ENCODE data around the gene ELMO1.
A peak's percentile ranks its signal among the peaks of the same experiment; 100 is the strongest.

Gene ELMO1

DNA sequence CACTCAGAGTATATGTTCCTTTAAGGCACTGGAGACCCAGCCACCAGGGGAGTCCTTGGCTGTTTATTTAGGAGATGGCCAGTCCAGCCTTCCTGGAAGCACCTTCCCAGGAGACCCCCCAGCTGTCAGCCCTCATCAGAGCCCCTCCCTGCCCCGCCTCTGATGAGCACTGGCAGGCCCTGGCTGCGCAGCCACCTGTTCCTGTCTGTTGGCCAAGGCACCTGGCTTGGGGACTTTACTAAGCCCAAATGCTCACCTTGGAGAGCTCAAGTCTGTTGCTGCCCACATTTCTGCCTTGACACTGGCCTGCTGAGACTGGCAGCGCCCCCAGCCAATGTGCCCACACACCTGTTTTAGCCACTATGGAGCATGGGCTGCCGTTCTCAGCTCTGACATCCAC is 124.7 kb downstream of the ELMO1 start:
- TF ChIP-seq POLR2A (IDR thresholded peaks at IDR 0.05; ENCODE audit: extremely low read depth, insufficient read length) (no peak), MYC (IDR thresholded peaks at IDR 0.05; ENCODE audit: low read depth, low read length) (no peak)
- TF ChIP-seq, protein P1, sequence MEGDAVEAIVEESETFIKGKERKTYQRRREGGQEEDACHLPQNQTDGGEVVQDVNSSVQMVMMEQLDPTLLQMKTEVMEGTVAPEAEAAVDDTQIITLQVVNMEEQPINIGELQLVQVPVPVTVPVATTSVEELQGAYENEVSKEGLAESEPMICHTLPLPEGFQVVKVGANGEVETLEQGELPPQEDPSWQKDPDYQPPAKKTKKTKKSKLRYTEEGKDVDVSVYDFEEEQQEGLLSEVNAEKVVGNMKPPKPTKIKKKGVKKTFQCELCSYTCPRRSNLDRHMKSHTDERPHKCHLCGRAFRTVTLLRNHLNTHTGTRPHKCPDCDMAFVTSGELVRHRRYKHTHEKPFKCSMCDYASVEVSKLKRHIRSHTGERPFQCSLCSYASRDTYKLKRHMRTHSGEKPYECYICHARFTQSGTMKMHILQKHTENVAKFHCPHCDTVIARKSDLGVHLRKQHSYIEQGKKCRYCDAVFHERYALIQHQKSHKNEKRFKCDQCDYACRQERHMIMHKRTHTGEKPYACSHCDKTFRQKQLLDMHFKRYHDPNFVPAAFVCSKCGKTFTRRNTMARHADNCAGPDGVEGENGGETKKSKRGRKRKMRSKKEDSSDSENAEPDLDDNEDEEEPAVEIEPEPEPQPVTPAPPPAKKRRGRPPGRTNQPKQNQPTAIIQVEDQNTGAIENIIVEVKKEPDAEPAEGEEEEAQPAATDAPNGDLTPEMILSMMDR (IDR thresholded peaks at IDR 0.05; ENCODE audit: low read depth, low read length), result no peak
- TF ChIP-seq, protein P2, sequence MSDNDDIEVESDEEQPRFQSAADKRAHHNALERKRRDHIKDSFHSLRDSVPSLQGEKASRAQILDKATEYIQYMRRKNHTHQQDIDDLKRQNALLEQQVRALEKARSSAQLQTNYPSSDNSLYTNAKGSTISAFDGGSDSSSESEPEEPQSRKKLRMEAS (IDR thresholded peaks at IDR 0.05; ENCODE audit: low read depth, low read length), result no peak
- no peak for DNase-seq (ENCODE audit: low read depth)

GRCh38 chr7:37322831-37323230 is 125.8 kb downstream of the ELMO1 start:
- DNase-seq (ENCODE audit: low read depth), result no peak
- TF ChIP-seq, protein P1 (IDR thresholded peaks at IDR 0.05; ENCODE audit: low read depth, low read length), result no peak
- TF ChIP-seq POLR2A (IDR thresholded peaks at IDR 0.05; ENCODE audit: extremely low read depth, insufficient read length), result no peak
- TF ChIP-seq MYC (IDR thresholded peaks at IDR 0.05; ENCODE audit: low read depth, low read length), result no peak
- TF ChIP-seq, protein P2 (IDR thresholded peaks at IDR 0.05; ENCODE audit: low read depth, low read length), result no peak
- H3K4me3 ChIP-seq (ENCODE audit: low read depth, low read length), result no peak overlapping the region

More for the DNA sequence above, 124.7 kb downstream of the ELMO1 start:
- no peak overlapping the region for H3K4me3 ChIP-seq (ENCODE audit: low read depth, low read length)

DNA sequence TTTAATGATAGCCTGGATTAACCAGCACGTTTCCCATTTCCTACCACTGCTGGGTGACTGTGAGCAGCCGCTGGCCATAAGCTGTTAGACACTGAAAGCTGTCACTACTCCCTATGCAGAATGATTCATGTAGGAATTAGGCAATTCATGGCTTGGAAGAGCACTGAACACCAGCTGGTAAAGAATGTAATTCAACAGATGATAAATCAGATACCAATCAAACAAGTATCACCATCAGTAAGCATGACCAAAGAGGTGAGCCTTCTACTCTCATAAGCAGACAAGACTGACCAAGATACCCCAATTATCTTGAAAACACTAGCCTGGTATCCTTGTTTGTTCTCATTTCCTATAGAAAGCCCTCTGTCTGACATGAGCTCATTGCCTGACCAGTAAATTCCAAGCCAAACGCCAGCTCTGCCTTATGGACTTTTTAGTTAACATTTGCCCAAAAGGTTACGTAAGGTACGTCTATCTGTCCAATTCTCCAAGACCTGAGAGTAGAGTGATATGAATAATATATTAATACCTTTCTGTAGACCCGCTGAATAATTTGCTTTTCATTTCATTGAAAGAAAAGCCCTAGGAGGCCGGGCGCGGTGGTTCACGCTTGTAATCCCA is 127.7 kb downstream of the ELMO1 start:
- no peak for TF ChIP-seq POLR2A (IDR thresholded peaks at IDR 0.05; ENCODE audit: extremely low read depth, insufficient read length)
- TF ChIP-seq, protein P1 (IDR thresholded peaks at IDR 0.05; ENCODE audit: low read depth, low read length), result no peak
- TF ChIP-seq MYC (IDR thresholded peaks at IDR 0.05; ENCODE audit: low read depth, low read length), result no peak
- TF ChIP-seq, protein P2 (IDR thresholded peaks at IDR 0.05; ENCODE audit: low read depth, low read length), result no peak
- no peak overlapping the region for H3K4me3 ChIP-seq (ENCODE audit: low read depth, low read length)
- peak; percentile 55 for DNase-seq (ENCODE audit: low read depth)

DNA sequence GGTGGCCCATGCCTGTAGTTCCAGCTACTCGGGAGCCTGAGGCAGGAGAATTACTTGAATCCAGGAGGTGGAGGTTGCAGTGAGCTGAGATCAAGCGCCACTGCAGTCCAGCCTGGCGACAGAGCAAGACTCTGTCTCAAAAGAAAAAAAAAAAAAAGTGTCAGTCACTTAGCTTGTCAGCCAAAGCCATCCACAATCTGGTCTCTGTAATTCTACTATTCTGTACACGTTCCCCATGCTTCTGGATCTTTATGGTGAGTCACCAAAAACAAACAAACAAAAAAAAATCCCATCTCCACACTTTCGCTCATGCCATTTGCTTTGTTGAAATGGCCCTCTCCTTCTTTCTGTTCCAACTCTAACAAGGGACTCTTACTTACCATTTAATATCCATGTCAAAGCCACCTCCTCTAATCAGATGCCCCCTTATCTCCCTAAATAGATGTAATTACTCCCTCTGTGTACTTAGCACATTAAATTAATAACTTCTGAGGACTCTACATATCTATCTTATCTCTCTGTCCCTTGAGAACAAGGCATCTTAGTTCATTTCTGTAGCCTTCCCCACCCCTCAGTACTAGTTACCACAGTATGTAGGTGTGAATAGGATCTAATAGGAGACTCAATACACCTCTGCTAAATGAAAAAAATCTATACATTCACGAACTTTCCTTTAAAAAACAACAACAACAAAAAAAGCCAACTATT is 128.4 kb downstream of the ELMO1 start:
- no peak for DNase-seq (ENCODE audit: low read depth)
- TF ChIP-seq MYC (IDR thresholded peaks at IDR 0.05; ENCODE audit: low read depth, low read length) (no peak), POLR2A (IDR thresholded peaks at IDR 0.05; ENCODE audit: extremely low read depth, insufficient read length) (no peak)
- TF ChIP-seq, protein P2 (IDR thresholded peaks at IDR 0.05; ENCODE audit: low read depth, low read length), result no peak
- TF ChIP-seq, protein P1 (IDR thresholded peaks at IDR 0.05; ENCODE audit: low read depth, low read length), result no peak
- no peak overlapping the region for H3K4me3 ChIP-seq (ENCODE audit: low read depth, low read length)

DNA sequence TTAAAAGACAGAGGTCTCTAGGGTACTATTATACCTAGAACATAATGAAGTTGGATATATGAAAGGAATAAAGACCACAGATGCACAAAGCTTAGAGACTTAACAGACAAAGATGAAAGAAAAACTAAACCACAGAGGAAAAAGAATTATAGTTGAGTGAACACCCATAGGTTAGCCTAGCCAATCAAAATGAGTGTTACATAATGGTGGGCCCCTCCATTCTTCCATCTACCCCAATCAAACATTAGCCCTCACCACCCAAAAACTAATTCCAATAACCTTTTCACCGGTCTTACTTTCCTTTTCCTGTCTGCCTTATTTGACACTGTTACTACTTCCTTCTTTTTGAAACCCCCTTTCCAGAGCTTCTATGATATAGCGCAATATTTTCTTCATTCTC is 130.1 kb downstream of the ELMO1 start:
- no peak for DNase-seq (ENCODE audit: low read depth)
- TF ChIP-seq, protein P1 (IDR thresholded peaks at IDR 0.05; ENCODE audit: low read depth, low read length), result no peak
- TF ChIP-seq MYC (IDR thresholded peaks at IDR 0.05; ENCODE audit: low read depth, low read length) (no peak), POLR2A (IDR thresholded peaks at IDR 0.05; ENCODE audit: extremely low read depth, insufficient read length) (no peak)
- TF ChIP-seq, protein P2 (IDR thresholded peaks at IDR 0.05; ENCODE audit: low read depth, low read length), result no peak
- no peak overlapping the region for H3K4me3 ChIP-seq (ENCODE audit: low read depth, low read length)

All from NB4 (cell line).